Measurements from ENCODE around the gene DMRT3. TPM values are rescaled to one million over a fixed set of nuclear protein-coding genes. Genes with fewer than 3 reads are reported as not detected.

The DMRT3 gene
- total RNA-seq, 1 donor from 2014 or later, result not detected

- Histone ChIP-seq H3K4me2 (ENCODE audit: low read length) (no peak overlapping the region), H3K4me1 (ENCODE audit: insufficient read depth, low read length) (no peaks in the 10 kb centered on the region), H3K79me2 (ENCODE audit: insufficient read depth, low read length) (no peaks in the 10 kb centered on the region), H3K9ac (ENCODE audit: low read length) (no peak overlapping the region), H3K27me3 (ENCODE audit: insufficient read depth, low read length) (peaks cover 61% of the 10 kb centered on the region), H3K27ac (ENCODE audit: low read depth, low read length) (no peak overlapping the region), H3K9me3 (ENCODE audit: insufficient read depth, low read depth, low read length) (no peaks in the 10 kb centered on the region), H3K36me3 (ENCODE audit: insufficient read depth, low read length) (no peaks in the 10 kb centered on the region), H4K20me1 (ENCODE audit: insufficient read depth, low read length) (no peaks in the 10 kb centered on the region), H2AFZ (ENCODE audit: low read depth, low read length) (no peak overlapping the region), H3K4me3 (ENCODE audit: insufficient read depth, low read depth, low read length) (no peak overlapping the region)
- peaks cover 2% of the 10 kb centered on the region for H3K9me3 Mint-ChIP-seq (ENCODE audit: unreplicated experiment)
- H3K4me1 Mint-ChIP-seq (ENCODE audit: low read depth, unreplicated experiment), result peaks cover 4% of the 10 kb centered on the region
- no peak overlapping the region for H3K4me3 Mint-ChIP-seq (ENCODE audit: unreplicated experiment)
- TF ChIP-seq CTCF (IDR thresholded peaks at IDR 0.05; ENCODE audit: insufficient read depth, low read depth, low read length), result no peak
- no peak for TF ChIP-seq EZH2 (IDR thresholded peaks at IDR 0.05; ENCODE audit: insufficient read depth, low read length)
- no peak for FAIRE-seq
- peaks cover 76% of the 10 kb centered on the region for H3K27me3 Mint-ChIP-seq (ENCODE audit: low read depth, unreplicated experiment)
- H3K36me3 Mint-ChIP-seq (ENCODE audit: low read depth, unreplicated experiment), result no peaks in the 10 kb centered on the region
- no peak for DNase-seq (ENCODE audit: low read depth)
- no peak overlapping the region for H3K27ac Mint-ChIP-seq (ENCODE audit: unreplicated experiment)
Observed at GRCh38 chr9:966870-967269, 9.6 kb upstream of the DMRT3 start.

GRCh38 chr9:967436-967835 is 9.0 kb upstream of the DMRT3 start:
- no peak for FAIRE-seq
- no peaks in the 10 kb centered on the region for H4K20me1 ChIP-seq (ENCODE audit: insufficient read depth, low read length)
- no peak for DNase-seq (ENCODE audit: low read depth)
- H3K4me1 Mint-ChIP-seq (ENCODE audit: low read depth, unreplicated experiment), result no peaks in the 10 kb centered on the region
- H3K4me3 ChIP-seq (ENCODE audit: insufficient read depth, low read depth, low read length), result no peak overlapping the region
- no peak for TF ChIP-seq EZH2 (IDR thresholded peaks at IDR 0.05; ENCODE audit: insufficient read depth, low read length)
- TF ChIP-seq CTCF (IDR thresholded peaks at IDR 0.05; ENCODE audit: insufficient read depth, low read depth, low read length), result no peak
- H3K9ac ChIP-seq (ENCODE audit: low read length), result no peak overlapping the region
- H3K9me3 ChIP-seq (ENCODE audit: insufficient read depth, low read depth, low read length), result no peaks in the 10 kb centered on the region
- H3K4me3 Mint-ChIP-seq (ENCODE audit: unreplicated experiment), result peak overlapping the region; percentile 52
- no peaks in the 10 kb centered on the region for H3K79me2 ChIP-seq (ENCODE audit: insufficient read depth, low read length)
- peak overlapping the region; percentile 56 for H3K27ac Mint-ChIP-seq (ENCODE audit: unreplicated experiment)
- H3K9me3 Mint-ChIP-seq (ENCODE audit: unreplicated experiment), result peaks cover 4% of the 10 kb centered on the region
- H3K36me3 Mint-ChIP-seq (ENCODE audit: low read depth, unreplicated experiment), result no peaks in the 10 kb centered on the region
- H3K27me3 ChIP-seq (ENCODE audit: insufficient read depth, low read length), result peaks cover 67% of the 10 kb centered on the region
- H3K27ac ChIP-seq (ENCODE audit: low read depth, low read length), result no peak overlapping the region
- peaks cover 77% of the 10 kb centered on the region for H3K27me3 Mint-ChIP-seq (ENCODE audit: low read depth, unreplicated experiment)
- no peaks in the 10 kb centered on the region for H3K4me1 ChIP-seq (ENCODE audit: insufficient read depth, low read length)
- H3K36me3 ChIP-seq (ENCODE audit: insufficient read depth, low read length), result no peaks in the 10 kb centered on the region
- H2AFZ ChIP-seq (ENCODE audit: low read depth, low read length), result no peak overlapping the region
- H3K4me2 ChIP-seq (ENCODE audit: low read length), result no peak overlapping the region

- Histone ChIP-seq H3K36me3 (ENCODE audit: insufficient read depth, low read length) (no peaks in the 10 kb centered on the region), H3K27ac (ENCODE audit: low read depth, low read length) (no peak overlapping the region), H3K4me3 (ENCODE audit: insufficient read depth, low read depth, low read length) (no peak overlapping the region), H3K9ac (ENCODE audit: low read length) (no peak overlapping the region), H3K79me2 (ENCODE audit: insufficient read depth, low read length) (no peaks in the 10 kb centered on the region), H3K4me1 (ENCODE audit: insufficient read depth, low read length) (no peaks in the 10 kb centered on the region), H3K4me2 (ENCODE audit: low read length) (peak overlapping the region; percentile 41), H3K9me3 (ENCODE audit: insufficient read depth, low read depth, low read length) (no peaks in the 10 kb centered on the region), H2AFZ (ENCODE audit: low read depth, low read length) (peak overlapping the region; percentile 42), H4K20me1 (ENCODE audit: insufficient read depth, low read length) (no peaks in the 10 kb centered on the region), H3K27me3 (ENCODE audit: insufficient read depth, low read length) (peaks cover 73% of the 10 kb centered on the region)
- no peaks in the 10 kb centered on the region for H3K4me1 Mint-ChIP-seq (ENCODE audit: low read depth, unreplicated experiment)
- peak overlapping the region; percentile 56 for H3K27ac Mint-ChIP-seq (ENCODE audit: unreplicated experiment)
- peak overlapping the region; percentile 52 for H3K4me3 Mint-ChIP-seq (ENCODE audit: unreplicated experiment)
- peaks cover 5% of the 10 kb centered on the region for H3K9me3 Mint-ChIP-seq (ENCODE audit: unreplicated experiment)
- H3K36me3 Mint-ChIP-seq (ENCODE audit: low read depth, unreplicated experiment), result no peaks in the 10 kb centered on the region
- TF ChIP-seq EZH2 (IDR thresholded peaks at IDR 0.05; ENCODE audit: insufficient read depth, low read length), result no peak
- no peak for TF ChIP-seq CTCF (IDR thresholded peaks at IDR 0.05; ENCODE audit: insufficient read depth, low read depth, low read length)
- FAIRE-seq, result no peak
- DNase-seq (ENCODE audit: low read depth), result no peak
- peaks cover 74% of the 10 kb centered on the region for H3K27me3 Mint-ChIP-seq (ENCODE audit: low read depth, unreplicated experiment)
Observed at GRCh38 chr9:967903-968641, 8.4 kb upstream of the DMRT3 start.
